ENCODE results near the gene GNAZ. TPM values are rescaled to one million over a fixed set of nuclear protein-coding genes. Genes with fewer than 3 reads are reported as not detected.

The GNAZ gene
- total and polyA plus RNA-seq, 2 of the 8 experiments (the other 6 are each of a cell fraction or from before 2014, with no cell fraction given) = 6.6 to 9.6 TPM

DNA sequence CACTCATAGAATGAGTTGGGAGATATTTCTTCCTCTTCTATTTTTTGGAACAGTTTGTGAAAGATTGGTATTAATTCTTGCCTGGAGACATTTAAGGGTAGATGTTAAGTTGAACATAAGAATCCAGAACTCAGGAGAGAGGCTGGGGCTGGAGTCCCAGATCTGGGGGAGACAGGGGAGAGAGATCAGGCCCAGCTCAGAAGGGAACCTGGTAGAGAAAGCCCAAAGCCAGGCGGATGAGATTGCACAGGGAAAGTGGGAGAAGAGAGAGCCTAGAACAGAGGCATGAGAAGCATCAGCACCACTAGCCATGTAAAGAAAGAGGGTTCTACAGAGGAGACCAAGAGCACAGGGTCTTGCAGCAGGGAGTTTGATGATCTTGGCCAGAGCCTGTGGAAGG lies 13.0 kb upstream of the GNAZ start (continued):
- TF ChIP-seq, protein P1, sequence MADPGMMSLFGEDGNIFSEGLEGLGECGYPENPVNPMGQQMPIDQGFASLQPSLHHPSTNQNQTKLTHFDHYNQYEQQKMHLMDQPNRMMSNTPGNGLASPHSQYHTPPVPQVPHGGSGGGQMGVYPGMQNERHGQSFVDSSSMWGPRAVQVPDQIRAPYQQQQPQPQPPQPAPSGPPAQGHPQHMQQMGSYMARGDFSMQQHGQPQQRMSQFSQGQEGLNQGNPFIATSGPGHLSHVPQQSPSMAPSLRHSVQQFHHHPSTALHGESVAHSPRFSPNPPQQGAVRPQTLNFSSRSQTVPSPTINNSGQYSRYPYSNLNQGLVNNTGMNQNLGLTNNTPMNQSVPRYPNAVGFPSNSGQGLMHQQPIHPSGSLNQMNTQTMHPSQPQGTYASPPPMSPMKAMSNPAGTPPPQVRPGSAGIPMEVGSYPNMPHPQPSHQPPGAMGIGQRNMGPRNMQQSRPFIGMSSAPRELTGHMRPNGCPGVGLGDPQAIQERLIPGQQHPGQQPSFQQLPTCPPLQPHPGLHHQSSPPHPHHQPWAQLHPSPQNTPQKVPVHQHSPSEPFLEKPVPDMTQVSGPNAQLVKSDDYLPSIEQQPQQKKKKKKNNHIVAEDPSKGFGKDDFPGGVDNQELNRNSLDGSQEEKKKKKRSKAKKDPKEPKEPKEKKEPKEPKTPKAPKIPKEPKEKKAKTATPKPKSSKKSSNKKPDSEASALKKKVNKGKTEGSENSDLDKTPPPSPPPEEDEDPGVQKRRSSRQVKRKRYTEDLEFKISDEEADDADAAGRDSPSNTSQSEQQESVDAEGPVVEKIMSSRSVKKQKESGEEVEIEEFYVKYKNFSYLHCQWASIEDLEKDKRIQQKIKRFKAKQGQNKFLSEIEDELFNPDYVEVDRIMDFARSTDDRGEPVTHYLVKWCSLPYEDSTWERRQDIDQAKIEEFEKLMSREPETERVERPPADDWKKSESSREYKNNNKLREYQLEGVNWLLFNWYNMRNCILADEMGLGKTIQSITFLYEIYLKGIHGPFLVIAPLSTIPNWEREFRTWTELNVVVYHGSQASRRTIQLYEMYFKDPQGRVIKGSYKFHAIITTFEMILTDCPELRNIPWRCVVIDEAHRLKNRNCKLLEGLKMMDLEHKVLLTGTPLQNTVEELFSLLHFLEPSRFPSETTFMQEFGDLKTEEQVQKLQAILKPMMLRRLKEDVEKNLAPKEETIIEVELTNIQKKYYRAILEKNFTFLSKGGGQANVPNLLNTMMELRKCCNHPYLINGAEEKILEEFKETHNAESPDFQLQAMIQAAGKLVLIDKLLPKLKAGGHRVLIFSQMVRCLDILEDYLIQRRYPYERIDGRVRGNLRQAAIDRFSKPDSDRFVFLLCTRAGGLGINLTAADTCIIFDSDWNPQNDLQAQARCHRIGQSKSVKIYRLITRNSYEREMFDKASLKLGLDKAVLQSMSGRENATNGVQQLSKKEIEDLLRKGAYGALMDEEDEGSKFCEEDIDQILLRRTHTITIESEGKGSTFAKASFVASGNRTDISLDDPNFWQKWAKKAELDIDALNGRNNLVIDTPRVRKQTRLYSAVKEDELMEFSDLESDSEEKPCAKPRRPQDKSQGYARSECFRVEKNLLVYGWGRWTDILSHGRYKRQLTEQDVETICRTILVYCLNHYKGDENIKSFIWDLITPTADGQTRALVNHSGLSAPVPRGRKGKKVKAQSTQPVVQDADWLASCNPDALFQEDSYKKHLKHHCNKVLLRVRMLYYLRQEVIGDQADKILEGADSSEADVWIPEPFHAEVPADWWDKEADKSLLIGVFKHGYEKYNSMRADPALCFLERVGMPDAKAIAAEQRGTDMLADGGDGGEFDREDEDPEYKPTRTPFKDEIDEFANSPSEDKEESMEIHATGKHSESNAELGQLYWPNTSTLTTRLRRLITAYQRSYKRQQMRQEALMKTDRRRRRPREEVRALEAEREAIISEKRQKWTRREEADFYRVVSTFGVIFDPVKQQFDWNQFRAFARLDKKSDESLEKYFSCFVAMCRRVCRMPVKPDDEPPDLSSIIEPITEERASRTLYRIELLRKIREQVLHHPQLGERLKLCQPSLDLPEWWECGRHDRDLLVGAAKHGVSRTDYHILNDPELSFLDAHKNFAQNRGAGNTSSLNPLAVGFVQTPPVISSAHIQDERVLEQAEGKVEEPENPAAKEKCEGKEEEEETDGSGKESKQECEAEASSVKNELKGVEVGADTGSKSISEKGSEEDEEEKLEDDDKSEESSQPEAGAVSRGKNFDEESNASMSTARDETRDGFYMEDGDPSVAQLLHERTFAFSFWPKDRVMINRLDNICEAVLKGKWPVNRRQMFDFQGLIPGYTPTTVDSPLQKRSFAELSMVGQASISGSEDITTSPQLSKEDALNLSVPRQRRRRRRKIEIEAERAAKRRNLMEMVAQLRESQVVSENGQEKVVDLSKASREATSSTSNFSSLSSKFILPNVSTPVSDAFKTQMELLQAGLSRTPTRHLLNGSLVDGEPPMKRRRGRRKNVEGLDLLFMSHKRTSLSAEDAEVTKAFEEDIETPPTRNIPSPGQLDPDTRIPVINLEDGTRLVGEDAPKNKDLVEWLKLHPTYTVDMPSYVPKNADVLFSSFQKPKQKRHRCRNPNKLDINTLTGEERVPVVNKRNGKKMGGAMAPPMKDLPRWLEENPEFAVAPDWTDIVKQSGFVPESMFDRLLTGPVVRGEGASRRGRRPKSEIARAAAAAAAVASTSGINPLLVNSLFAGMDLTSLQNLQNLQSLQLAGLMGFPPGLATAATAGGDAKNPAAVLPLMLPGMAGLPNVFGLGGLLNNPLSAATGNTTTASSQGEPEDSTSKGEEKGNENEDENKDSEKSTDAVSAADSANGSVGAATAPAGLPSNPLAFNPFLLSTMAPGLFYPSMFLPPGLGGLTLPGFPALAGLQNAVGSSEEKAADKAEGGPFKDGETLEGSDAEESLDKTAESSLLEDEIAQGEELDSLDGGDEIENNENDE (IDR thresholded peaks at IDR 0.05; ENCODE audit: insufficient replicate concordance, low read length) = no peak
- TF ChIP-seq NANOG (IDR thresholded peaks at IDR 0.05; ENCODE audit: insufficient read depth, low read depth, low read length, poor library complexity, severe bottlenecking) (no peak), HDAC6 (IDR thresholded peaks at IDR 0.05; ENCODE audit: low read depth, low read length) (no peak), BRCA1 (IDR thresholded peaks at IDR 0.05; ENCODE audit: low read depth, low read length) (no peak), KDM1A (IDR thresholded peaks at IDR 0.05; ENCODE audit: borderline replicate concordance, low read length) (no peak), TAF7 (optimal IDR thresholded peaks at IDR 0.05; ENCODE audit: borderline replicate concordance, low read depth, low read length) (no peak), HDAC2 (IDR thresholded peaks at IDR 0.05; ENCODE audit: borderline replicate concordance in 1 of 2, low read depth in 2 of 2, low read length in 2 of 2) (no peak), NRF1 (IDR thresholded peaks at IDR 0.05; ENCODE audit: low read depth, low read length) (no peak), TEAD4 (IDR thresholded peaks at IDR 0.05; ENCODE audit: low read depth, low read length) (no peak)
- TF ChIP-seq, protein P2, sequence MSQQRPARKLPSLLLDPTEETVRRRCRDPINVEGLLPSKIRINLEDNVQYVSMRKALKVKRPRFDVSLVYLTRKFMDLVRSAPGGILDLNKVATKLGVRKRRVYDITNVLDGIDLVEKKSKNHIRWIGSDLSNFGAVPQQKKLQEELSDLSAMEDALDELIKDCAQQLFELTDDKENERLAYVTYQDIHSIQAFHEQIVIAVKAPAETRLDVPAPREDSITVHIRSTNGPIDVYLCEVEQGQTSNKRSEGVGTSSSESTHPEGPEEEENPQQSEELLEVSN (IDR thresholded peaks at IDR 0.05) = no peak
